Naive thymus-derived CD4-positive, alpha-beta T cell (primary cell): ENCODE results near the gene PTPRQ. TPM values are rescaled to one million over a fixed set of nuclear protein-coding genes. Genes with fewer than 3 reads are reported as not detected.

Experiments
- ATAC-seq: fragments of 150-1000 bp; cut with Tn5 transposase; 2 replicates; pipeline ENCODE4 v1.10.0; 2021; ENCODE audit warnings: mild to moderate bottlenecking, moderate library complexity
- CTCF ChIA-PET: fragments of 350-600 bp; sonication (Branson Sonifier 250); formaldehyde crosslinking; loops from one replicate; lab custom pipeline; 2021; ENCODE audit warnings: antibody characterized with exemption; lab: Charles Lee
- POLR2A ChIA-PET: fragments of 350-600 bp; sonication (Branson Sonifier 250); formaldehyde crosslinking; loops from one replicate; lab custom pipeline; 2021; ENCODE audit warnings: antibody characterized with exemption, inconsistent platforms; lab: Charles Lee
- DNase-seq, 9 donors: peaks; one replicate each; pipeline versions ENCODE4 v3.0.0 to v3.0.0-alpha.2; 2020 to 2022; ENCODE audit warnings: mixed read lengths in 1 of 9
- H3K27ac ChIP-seq: one replicate; pipeline ENCODE4 v1.7.0; 2013; ENCODE audit warnings: mild to moderate bottlenecking, low read depth, low read length, moderate library complexity
- H3K27me3 ChIP-seq, 2 donors: one replicate each; pipeline ENCODE4 v1.7.0; 2013; ENCODE audit warnings: low read length in 2 of 2, mild to moderate bottlenecking in 2 of 2, moderate library complexity in 2 of 2; ENCODE audit not compliant: control insufficient read depth in 2 of 2, insufficient read depth in 2 of 2
- H3K36me3 ChIP-seq, 3 experiments: 1 replicate in 2 of 3; 2 replicates in 1 of 3; pipeline ENCODE4 v1.7.0; 2013; ENCODE audit warnings: low read length in 3 of 3, mild to moderate bottlenecking in 3 of 3, moderate library complexity in 1 of 3; ENCODE audit not compliant: insufficient read depth in 3 of 3, control insufficient read depth in 2 of 3
- H3K4me1 ChIP-seq, 2 donors: one replicate each; pipeline ENCODE4 v1.7.0; 2013; ENCODE audit warnings: low read length in 2 of 2, mild to moderate bottlenecking in 2 of 2, moderate library complexity in 1 of 2; ENCODE audit not compliant: control insufficient read depth in 2 of 2, insufficient read depth in 2 of 2
- H3K4me3 ChIP-seq: 2 replicates; pipeline ENCODE4 v1.7.0; 2013; ENCODE audit warnings: mild to moderate bottlenecking, low read length
- H3K9me3 ChIP-seq, 3 experiments: 1 replicate in 2 of 3; 2 replicates in 1 of 3; pipeline ENCODE4 v1.7.0; 2013; ENCODE audit warnings: low read length in 3 of 3; ENCODE audit not compliant: control insufficient read depth in 2 of 3
- H3K27ac Mint-ChIP-seq, 9 donors: one replicate each; pipeline ENCODE4 v1.8.0; 2020 to 2022; ENCODE audit warnings: mixed read lengths in 9 of 9, mild to moderate bottlenecking in 8 of 9, moderate library complexity in 5 of 9, inconsistent platforms in 2 of 9
- H3K27me3 Mint-ChIP-seq, 5 donors: one replicate each; pipeline ENCODE4 v1.8.0; 2021 to 2022; ENCODE audit warnings: mixed read lengths in 5 of 5, mild to moderate bottlenecking in 1 of 5
- H3K36me3 Mint-ChIP-seq, 5 donors: one replicate each; pipeline ENCODE4 v1.8.0; 2020 to 2022; ENCODE audit warnings: mixed read lengths in 5 of 5, mild to moderate bottlenecking in 3 of 5, inconsistent platforms in 1 of 5
- H3K4me1 Mint-ChIP-seq, 7 donors: one replicate each; pipeline ENCODE4 v1.8.0; 2020 to 2022; ENCODE audit warnings: mixed read lengths in 7 of 7, mild to moderate bottlenecking in 3 of 7, inconsistent platforms in 1 of 7
- H3K4me3 Mint-ChIP-seq, 10 donors: one replicate each; pipeline ENCODE4 v1.8.0; 2020 to 2022; ENCODE audit warnings: mild to moderate bottlenecking in 10 of 10, mixed read lengths in 10 of 10, moderate library complexity in 6 of 10, inconsistent platforms in 2 of 10
- H3K9me3 Mint-ChIP-seq, 11 donors: one replicate each; pipeline ENCODE4 v1.8.0; 2020 to 2022; ENCODE audit warnings: mixed read lengths in 11 of 11, mild to moderate bottlenecking in 4 of 11, inconsistent platforms in 1 of 11, moderate library complexity in 1 of 11
- intact Hi-C, 2 donors: fragments of 100-400 bp; cut with micrococcal nuclease; formaldehyde crosslinking; loops; one replicate each; pipeline ENCODE4 v1.15.1; 2023
- polyA plus RNA-seq, 2 donors: library from polyadenylated mRNA; unstranded; fragments of 300-500 nt; fragmentation: Illumina TruSeq; gene quantifications; one replicate each; pipeline ENCODE4 v1.2.3, GENCODE V29; 2021
- total RNA-seq, 6 experiments: library from RNA in 5 of 6; stranded (reverse) in 5 of 6; gene quantifications; 1 replicate in 5 of 6; 2 replicates in 1 of 6; pipeline ENCODE4 v1.2.3 and lab custom pipeline; 2021 to 2026

PTPRQ gene, protein sequence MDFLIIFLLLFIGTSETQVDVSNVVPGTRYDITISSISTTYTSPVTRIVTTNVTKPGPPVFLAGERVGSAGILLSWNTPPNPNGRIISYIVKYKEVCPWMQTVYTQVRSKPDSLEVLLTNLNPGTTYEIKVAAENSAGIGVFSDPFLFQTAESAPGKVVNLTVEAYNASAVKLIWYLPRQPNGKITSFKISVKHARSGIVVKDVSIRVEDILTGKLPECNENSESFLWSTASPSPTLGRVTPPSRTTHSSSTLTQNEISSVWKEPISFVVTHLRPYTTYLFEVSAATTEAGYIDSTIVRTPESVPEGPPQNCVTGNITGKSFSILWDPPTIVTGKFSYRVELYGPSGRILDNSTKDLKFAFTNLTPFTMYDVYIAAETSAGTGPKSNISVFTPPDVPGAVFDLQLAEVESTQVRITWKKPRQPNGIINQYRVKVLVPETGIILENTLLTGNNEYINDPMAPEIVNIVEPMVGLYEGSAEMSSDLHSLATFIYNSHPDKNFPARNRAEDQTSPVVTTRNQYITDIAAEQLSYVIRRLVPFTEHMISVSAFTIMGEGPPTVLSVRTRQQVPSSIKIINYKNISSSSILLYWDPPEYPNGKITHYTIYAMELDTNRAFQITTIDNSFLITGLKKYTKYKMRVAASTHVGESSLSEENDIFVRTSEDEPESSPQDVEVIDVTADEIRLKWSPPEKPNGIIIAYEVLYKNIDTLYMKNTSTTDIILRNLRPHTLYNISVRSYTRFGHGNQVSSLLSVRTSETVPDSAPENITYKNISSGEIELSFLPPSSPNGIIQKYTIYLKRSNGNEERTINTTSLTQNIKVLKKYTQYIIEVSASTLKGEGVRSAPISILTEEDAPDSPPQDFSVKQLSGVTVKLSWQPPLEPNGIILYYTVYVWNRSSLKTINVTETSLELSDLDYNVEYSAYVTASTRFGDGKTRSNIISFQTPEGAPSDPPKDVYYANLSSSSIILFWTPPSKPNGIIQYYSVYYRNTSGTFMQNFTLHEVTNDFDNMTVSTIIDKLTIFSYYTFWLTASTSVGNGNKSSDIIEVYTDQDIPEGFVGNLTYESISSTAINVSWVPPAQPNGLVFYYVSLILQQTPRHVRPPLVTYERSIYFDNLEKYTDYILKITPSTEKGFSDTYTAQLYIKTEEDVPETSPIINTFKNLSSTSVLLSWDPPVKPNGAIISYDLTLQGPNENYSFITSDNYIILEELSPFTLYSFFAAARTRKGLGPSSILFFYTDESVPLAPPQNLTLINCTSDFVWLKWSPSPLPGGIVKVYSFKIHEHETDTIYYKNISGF (N-terminal part only)
- total RNA-seq (not detected), polyA plus RNA-seq (not detected), total RNA-seq (lab: John Stamatoyannopoulos, UW) (not detected)

DNA sequence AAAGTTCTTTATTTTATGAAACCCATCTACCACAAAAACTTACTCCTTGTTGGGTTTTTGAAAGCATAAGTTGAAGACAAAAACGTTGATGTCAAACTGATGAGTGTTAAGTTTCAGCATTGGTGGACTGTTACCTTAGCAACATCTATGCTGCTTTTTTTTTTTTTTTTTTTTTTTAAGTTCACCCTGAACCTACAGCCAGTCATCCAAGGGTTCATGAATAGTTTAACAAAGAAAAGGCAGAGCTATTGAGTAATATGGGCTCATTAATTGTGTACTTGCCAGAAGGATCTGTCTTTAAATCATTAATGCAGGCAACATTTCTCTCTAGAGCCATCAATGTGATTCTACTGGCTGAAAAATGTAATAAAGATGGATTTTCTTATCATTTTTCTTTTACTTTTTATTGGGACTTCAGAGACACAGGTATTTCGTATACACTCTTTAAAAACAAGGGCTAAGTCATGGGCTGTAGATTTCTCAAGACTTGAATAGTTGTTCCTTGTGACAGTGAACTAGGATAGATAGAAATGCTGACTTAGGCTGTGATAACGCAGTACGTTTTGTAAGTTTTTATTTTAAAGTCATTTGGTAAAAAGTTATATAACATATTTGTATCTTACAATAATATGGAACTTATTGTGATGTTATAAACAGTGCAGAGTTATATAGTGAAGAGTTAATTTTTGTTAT lies at the start of gene PTPRQ:
Gene PTPRQ, plus strand, starts transcription at position 262 of the 693 bp plus-strand sequence. Its CDS starts 111 bp downstream, at position 373.
- no peak within 1 kb of the TSS for H3K4me3 Mint-ChIP-seq
- CTCF ChIA-PET, result no interaction called here
- Histone ChIP-seq H3K36me3 (no peaks in the 10 kb centered on the region), H3K27me3 (no peaks in the 10 kb centered on the region), H3K27ac (no peak within 1 kb of the TSS), H3K4me3 (no peak within 1 kb of the TSS), H3K9me3 (no peaks in the 10 kb centered on the region), H3K4me1 (no peaks in the 10 kb centered on the region)
- ATAC-seq (no peak), DNase-seq (no peak)
- intact Hi-C loops, result no loop called here
- H3K27ac Mint-ChIP-seq, result no peak within 1 kb of the TSS
- no peaks in the 10 kb centered on the region for H3K36me3 Mint-ChIP-seq
- no peaks in the 10 kb centered on the region for H3K4me1 Mint-ChIP-seq
- POLR2A ChIA-PET, result no interaction called here
- peaks cover 0 to 8% (median 3%) of the 10 kb centered on the region in 11 donors for H3K9me3 Mint-ChIP-seq
- no peaks in the 10 kb centered on the region for H3K27me3 Mint-ChIP-seq

DNA sequence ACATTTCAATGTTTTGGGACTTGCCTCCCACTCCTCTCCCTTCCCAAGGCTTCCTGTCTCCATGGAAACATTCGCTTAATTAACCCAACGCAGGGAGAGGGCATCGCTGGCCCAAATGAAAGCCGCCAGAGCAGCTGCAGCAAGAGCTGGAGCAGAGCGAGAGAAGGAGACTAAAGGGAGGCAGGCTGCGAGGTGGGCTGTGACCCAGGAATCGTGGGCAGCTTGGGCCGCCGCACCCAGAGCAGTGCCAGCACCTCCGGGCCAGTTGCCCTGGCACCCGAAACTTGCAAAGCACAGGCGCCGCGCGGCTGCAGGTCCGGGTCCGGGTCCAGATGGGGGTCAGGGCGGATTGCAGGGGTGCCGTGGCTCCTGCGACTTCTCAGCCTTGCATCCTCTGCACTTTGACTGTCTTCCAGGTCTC lies 43.5 kb upstream of the PTPRQ start:
- peaks cover 0 to 11% (median 3%) of the 10 kb centered on the region in 11 donors for H3K9me3 Mint-ChIP-seq
- H3K27ac Mint-ChIP-seq, result no peak overlapping the region
- no peak overlapping the region for H3K4me3 Mint-ChIP-seq
- no peak for DNase-seq
- intact Hi-C loops, result no loop called here
- Histone ChIP-seq H3K4me3 (no peak overlapping the region), H3K27ac (no peak overlapping the region), H3K9me3 (no peaks in the 10 kb centered on the region), H3K4me1 (no peaks in the 10 kb centered on the region), H3K36me3 (no peaks in the 10 kb centered on the region), H3K27me3 (no peaks in the 10 kb centered on the region)
- ChIA-PET POLR2A (no interaction called here), CTCF (interaction anchor here (0.6 kb wide), 1 partner anchor 134 kb away, joined by 3 read pairs; no protein-coding TSS in a partner anchor)
- peaks cover 0 to 20% (median 12%) of the 10 kb centered on the region in 5 donors for H3K27me3 Mint-ChIP-seq
- no peaks in the 10 kb centered on the region for H3K36me3 Mint-ChIP-seq
- no peak for ATAC-seq
- H3K4me1 Mint-ChIP-seq, result no peaks in the 10 kb centered on the region

DNA sequence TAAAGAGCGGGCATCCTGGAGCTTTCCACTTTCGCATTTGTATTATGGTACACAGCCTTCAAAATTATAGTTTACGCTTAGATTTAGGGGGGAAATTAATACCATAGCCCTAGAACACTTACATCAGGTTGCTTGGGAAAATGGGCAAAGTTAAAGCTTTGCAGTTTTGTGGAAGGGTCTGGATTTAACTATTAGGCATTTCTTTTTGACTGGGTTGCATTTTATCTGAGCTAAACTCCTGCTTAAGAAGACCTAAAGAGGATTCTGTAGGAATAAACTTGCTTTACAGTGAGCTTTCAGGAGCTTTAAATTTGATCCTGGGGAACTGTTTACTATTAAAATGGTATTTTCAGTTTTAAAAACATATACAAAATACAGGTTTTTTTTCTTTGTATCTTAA lies 42.8 kb upstream of the PTPRQ start:
- H3K4me1 Mint-ChIP-seq, result no peaks in the 10 kb centered on the region
- H3K27ac Mint-ChIP-seq, result no peak overlapping the region
- Histone ChIP-seq H3K36me3 (no peaks in the 10 kb centered on the region), H3K4me1 (no peaks in the 10 kb centered on the region), H3K4me3 (no peak overlapping the region), H3K27ac (no peak overlapping the region), H3K9me3 (no peaks in the 10 kb centered on the region), H3K27me3 (no peaks in the 10 kb centered on the region)
- ATAC-seq, result no peak
- intact Hi-C loops, result no loop called here
- H3K36me3 Mint-ChIP-seq, result no peaks in the 10 kb centered on the region
- peaks cover 0 to 11% (median 3%) of the 10 kb centered on the region in 11 donors for H3K9me3 Mint-ChIP-seq
- ChIA-PET CTCF (interaction anchor here (0.6 kb wide), 1 partner anchor 135 kb away, joined by 3 read pairs; no protein-coding TSS in a partner anchor), POLR2A (no interaction called here)
- DNase-seq, result no peak
- peaks cover 0 to 20% (median 12%) of the 10 kb centered on the region in 5 donors for H3K27me3 Mint-ChIP-seq
- H3K4me3 Mint-ChIP-seq, result no peak overlapping the region

DNA sequence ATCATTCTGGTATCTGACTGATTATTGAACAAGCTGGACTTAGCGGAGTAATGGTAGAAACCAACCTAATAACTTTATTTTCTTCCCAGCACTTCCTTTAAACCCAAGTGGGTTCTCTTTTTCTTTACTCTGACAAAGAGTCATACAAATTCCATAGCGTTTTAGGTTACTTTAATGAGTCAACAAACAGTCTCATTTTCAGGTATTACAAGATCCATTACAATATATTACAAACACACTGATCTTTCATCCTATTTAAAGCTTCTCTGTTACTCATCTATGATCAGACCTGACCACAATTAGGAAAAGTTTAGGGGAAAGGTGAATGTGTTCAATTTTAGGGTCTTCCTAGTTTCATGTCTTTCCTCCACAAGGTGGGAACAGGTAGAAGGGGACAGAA lies 39.4 kb upstream of the PTPRQ start:
- ChIA-PET POLR2A (no interaction called here), CTCF (no interaction called here)
- Histone ChIP-seq H3K27me3 (no peaks in the 10 kb centered on the region), H3K27ac (no peak overlapping the region), H3K4me3 (no peak overlapping the region), H3K36me3 (no peaks in the 10 kb centered on the region), H3K4me1 (no peaks in the 10 kb centered on the region), H3K9me3 (no peaks in the 10 kb centered on the region)
- Mint-ChIP-seq H3K36me3 (no peaks in the 10 kb centered on the region), H3K4me3 (no peak overlapping the region), H3K9me3 (peaks cover 0 to 9% (median 3%) of the 10 kb centered on the region in 11 donors), H3K27me3 (peaks cover 0 to 18% (median 11%) of the 10 kb centered on the region in 5 donors), H3K27ac (no peak overlapping the region), H3K4me1 (no peaks in the 10 kb centered on the region)
- intact Hi-C loops, result no loop called here
- DNase-seq (no peak), ATAC-seq (no peak)

DNA sequence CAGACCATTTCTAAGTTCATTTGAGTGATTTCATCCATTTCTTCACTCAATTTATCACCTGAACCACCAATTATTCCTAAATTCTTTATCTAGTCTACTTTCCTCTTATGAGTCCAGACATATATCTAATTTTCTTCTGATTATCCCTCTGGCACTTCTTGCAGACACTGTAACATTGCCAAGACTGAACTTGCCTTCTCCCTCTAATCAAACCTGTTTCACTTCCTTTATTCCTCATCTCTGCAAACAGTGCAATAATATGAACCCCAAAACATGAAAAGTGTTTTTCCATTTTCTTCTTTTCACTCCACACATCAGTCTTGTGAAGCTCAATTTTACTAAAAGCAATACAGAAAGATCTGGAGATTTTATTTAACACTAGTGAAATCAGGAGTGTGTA lies 37.8 kb upstream of the PTPRQ start:
- no peaks in the 10 kb centered on the region for H3K36me3 Mint-ChIP-seq
- H3K4me3 ChIP-seq, result no peak overlapping the region
- DNase-seq (no peak), ATAC-seq (no peak)
- no peaks in the 10 kb centered on the region for H3K36me3 ChIP-seq
- H3K27me3 Mint-ChIP-seq, result peaks cover 0 to 4% (median 0%) of the 10 kb centered on the region in 5 donors
- H3K9me3 ChIP-seq, result no peaks in the 10 kb centered on the region
- intact Hi-C loops, result no loop called here
- H3K27me3 ChIP-seq, result no peaks in the 10 kb centered on the region
- no peaks in the 10 kb centered on the region for H3K4me1 Mint-ChIP-seq
- H3K4me1 ChIP-seq, result no peaks in the 10 kb centered on the region
- CTCF ChIA-PET, result no interaction called here
- no peak overlapping the region for H3K27ac ChIP-seq
- H3K9me3 Mint-ChIP-seq, result no peaks in the 10 kb centered on the region
- H3K4me3 Mint-ChIP-seq, result no peak overlapping the region
- POLR2A ChIA-PET, result no interaction called here
- no peak overlapping the region for H3K27ac Mint-ChIP-seq

DNA sequence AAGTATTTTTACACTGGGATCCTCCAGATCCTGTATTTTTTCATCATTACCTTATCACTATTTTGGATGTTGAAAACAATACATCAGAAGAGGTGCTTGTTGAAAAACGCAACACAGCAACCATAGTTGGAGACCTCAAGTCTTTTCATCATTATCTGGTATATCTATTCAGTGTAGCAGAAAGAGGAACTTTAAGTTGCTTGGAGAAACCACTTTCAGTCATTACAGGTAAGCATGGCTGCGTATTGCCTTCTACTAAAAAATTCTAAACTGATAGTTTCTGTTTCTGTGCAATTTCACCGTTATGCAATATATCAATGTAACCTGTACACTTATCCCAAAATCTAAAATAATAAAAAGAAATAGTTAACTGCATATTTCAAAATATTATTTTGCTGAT lies 32.2 kb upstream of the PTPRQ start:
- ChIA-PET POLR2A (no interaction called here), CTCF (no interaction called here)
- DNase-seq, result no peak
- Histone ChIP-seq H3K4me1 (no peaks in the 10 kb centered on the region), H3K4me3 (no peak overlapping the region), H3K36me3 (no peaks in the 10 kb centered on the region), H3K9me3 (no peaks in the 10 kb centered on the region), H3K27ac (no peak overlapping the region), H3K27me3 (no peaks in the 10 kb centered on the region)
- peaks cover 0 to 2% (median 0%) of the 10 kb centered on the region in 11 donors for H3K9me3 Mint-ChIP-seq
- no peaks in the 10 kb centered on the region for H3K36me3 Mint-ChIP-seq
- H3K4me1 Mint-ChIP-seq, result no peaks in the 10 kb centered on the region
- no peak overlapping the region for H3K27ac Mint-ChIP-seq
- ATAC-seq, result no peak
- intact Hi-C loops, result loop anchor here in 1 of 2 donors (2.0 kb wide), 1 partner anchor 717 kb away; no protein-coding TSS in a partner anchor
- H3K4me3 Mint-ChIP-seq, result no peak overlapping the region
- H3K27me3 Mint-ChIP-seq, result no peaks in the 10 kb centered on the region
